NCI-H1694 (cell line): Measurements from ENCODE around the gene TIMM44.
A peak's percentile ranks its signal among the peaks of the same experiment; 100 is the strongest.

ENCODE experiments used
- DNase-seq: peaks from one replicate; lab custom pipeline; 2025; lab: John Stamatoyannopoulos, UW

TIMM44 gene

GRCh38 chr19:7914099-7914498, 29.4 kb downstream of the TIMM44 start:
- DNase-seq = no peak

GRCh38 chr19:7913652-7914051, 29.8 kb downstream of the TIMM44 start:
- DNase-seq = no peak

GRCh38 chr19:7912697-7913564, 30.5 kb downstream of the TIMM44 start:
- DNase-seq = no peak

- DNase-seq = no peak
Measured at GRCh38 chr19:7912144-7912696, 31.2 kb downstream of the TIMM44 start.

- DNase-seq = no peak
Measured at GRCh38 chr19:7911508-7912143, 31.8 kb downstream of the TIMM44 start.

GRCh38 chr19:7910321-7911161, 32.9 kb downstream of the TIMM44 start:
- no peak for DNase-seq

- no peak for DNase-seq
Measured at GRCh38 chr19:7909471-7910067, 33.9 kb downstream of the TIMM44 start.

GRCh38 chr19:7908742-7909461, 34.6 kb downstream of the TIMM44 start:
- DNase-seq = no peak

GRCh38 chr19:7908078-7908699, 35.3 kb downstream of the TIMM44 start:
- DNase-seq = no peak

GRCh38 chr19:7907544-7907943, 35.9 kb downstream of the TIMM44 start:
- no peak for DNase-seq

- no peak for DNase-seq
Measured at GRCh38 chr19:7907122-7907521, 36.3 kb downstream of the TIMM44 start.

GRCh38 chr19:7905859-7906258, 37.6 kb downstream of the TIMM44 start:
- DNase-seq = no peak

GRCh38 chr19:7905268-7905667, 38.2 kb downstream of the TIMM44 start:
- DNase-seq = no peak

- DNase-seq = no peak
Measured at GRCh38 chr19:7904074-7905020, 39.1 kb downstream of the TIMM44 start.

GRCh38 chr19:7903244-7904073, 40.0 kb downstream of the TIMM44 start, which contains the start of gene MAP2K7:
Gene MAP2K7, plus strand, starts transcription at chr19:7903877. Its CDS starts 68 bp downstream, at chr19:7903945.
- DNase-seq = peak; percentile 98

- no peak for DNase-seq
Measured at GRCh38 chr19:7902796-7903243, 40.6 kb downstream of the TIMM44 start.

GRCh38 chr19:7901337-7901736, 42.1 kb downstream of the TIMM44 start:
- DNase-seq = no peak

- no peak for DNase-seq
Measured at GRCh38 chr19:7900931-7901330, 42.5 kb downstream of the TIMM44 start.
